Skin of body (tissue), 2 donors: ENCODE measurements around the gene CDHR3. TPM values are rescaled to one million over a fixed set of nuclear protein-coding genes. Genes with fewer than 3 reads are reported as not detected.
A peak's percentile ranks its signal among the peaks of the same experiment; 100 is the strongest.
"Not testable (repeated sequence)": the region's sequence is repeated elsewhere in the genome, so short reads cannot be mapped to it uniquely, and the experiment has no call there.

ENCODE experiments used
- DNase-seq: peaks from one replicate; lab custom pipeline; 2025; lab: John Stamatoyannopoulos, UW
- total RNA-seq: library from RNA; depleted of rRNA; stranded (reverse); fragments of >200 nt; gene quantifications from one replicate; pipeline ENCODE4 v1.2.3, GENCODE V29; 2014

The CDHR3 gene
- total RNA-seq, result 7.9 TPM

DNA sequence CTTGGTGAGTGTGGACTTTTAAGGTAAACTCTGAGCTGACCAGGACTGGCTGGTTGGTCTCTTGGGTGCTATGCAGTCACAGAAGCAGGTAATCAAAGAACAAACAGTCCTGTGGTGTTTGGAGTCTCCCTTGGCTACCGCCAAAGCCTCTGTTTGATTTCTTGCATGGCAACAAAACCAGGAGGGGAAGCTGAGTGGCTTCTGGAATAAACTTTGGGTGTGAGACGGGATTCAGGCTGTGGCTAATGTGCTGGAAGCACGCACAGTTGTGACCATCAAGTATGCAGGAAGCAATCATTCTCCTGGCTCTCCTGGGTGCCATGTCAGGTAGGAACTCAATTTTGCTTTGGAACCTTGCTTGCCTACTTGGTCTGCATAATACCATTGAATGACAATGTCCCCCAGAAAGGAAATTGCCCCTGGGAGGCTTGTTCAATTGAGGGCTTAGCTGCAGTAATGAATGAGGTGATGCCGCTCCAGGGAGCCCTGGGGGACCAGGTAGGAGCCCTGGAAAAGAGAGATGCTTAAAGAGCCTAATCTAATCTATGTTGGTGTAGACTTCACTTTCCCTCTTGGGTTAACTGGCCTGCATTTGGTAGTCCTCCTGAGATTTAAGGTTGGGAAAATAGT lies at the start of gene CDHR3:
Gene CDHR3, plus strand, starts transcription at position 227 of the 630 bp plus-strand sequence. Its CDS starts 55 bp downstream, at position 282.
- DNase-seq, result no peak

DNA sequence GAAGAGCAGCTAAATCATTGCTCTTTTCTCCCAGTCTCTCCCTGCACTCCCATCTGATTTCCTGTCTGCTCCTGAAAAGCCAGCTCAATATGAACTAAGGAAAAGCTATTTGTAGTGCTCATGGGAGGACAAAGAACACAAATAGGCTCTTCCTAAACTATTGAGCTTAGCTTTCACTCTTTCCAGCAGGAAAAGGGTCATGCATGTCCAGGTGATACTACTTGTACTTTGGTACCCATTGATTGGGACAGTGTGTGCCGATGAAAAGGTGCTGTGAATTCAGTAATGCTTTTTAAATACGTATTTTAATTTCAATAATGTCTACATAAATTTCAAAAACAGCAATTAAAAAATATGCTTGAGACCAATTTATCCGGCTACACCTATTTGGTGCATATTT lies 49.1 kb upstream of the CDHR3 start:
- DNase-seq, result no peak

DNA sequence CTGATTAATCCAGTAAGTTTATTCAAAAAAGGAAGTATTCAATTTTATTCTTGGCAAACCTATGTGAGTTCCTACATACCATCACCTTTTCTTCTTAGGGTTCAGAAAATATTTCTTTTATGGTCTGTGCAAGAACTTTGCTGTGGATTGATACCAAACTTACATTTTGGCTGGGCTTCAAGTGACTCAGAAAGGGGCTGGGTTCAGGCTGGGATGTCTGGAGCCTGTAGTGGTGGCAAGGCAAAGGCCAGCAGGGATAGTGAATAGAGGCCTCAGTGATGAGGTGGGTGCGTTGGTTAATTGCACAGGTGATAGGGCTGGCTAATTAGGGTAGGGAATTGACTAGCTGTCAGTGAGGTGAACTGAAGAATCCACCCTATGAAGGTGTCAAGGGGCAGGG lies 46.5 kb upstream of the CDHR3 start:
- no peak for DNase-seq

DNA sequence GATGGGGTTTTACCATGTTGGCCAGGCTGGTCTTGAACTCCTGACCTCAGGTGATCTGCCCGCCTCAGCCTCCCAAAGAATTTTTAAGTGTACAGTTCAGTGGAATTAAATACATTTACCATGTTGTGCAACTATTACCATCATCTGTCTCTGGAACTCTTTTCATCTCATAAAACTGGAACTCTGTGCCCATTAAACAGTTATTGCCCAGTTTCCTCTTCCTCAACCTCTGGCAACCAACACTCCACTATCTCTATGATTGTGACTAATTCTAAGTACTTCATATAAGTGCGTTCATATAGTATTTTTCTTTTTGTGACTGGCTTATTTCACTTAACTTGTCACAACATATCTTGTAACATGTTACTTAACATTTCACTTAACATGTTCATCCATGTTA lies 45.4 kb upstream of the CDHR3 start:
- no peak for DNase-seq

DNA sequence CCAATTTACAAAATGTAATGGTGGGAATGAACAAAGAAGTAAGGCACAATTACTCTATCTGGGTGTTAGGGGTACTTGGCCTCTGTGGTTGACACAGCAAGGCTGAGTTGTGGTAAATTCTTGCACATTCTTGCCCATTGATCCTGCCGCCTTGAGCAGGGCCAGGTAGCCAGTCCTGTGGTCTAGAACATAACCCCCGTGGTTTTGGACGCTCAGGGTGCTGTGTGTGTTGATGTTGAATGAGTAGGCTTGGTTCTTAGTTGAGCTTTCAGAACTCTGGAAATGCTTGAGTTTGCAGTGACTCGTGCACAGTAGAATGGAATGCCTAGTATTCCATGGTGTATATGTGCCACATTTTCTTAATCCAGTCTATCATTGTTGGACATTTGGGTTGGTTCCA lies 42.3 kb upstream of the CDHR3 start:
- DNase-seq, result no peak

- no peak for DNase-seq
Measured at GRCh38 chr7:105924945-105925344, 38.1 kb upstream of the CDHR3 start.

DNA sequence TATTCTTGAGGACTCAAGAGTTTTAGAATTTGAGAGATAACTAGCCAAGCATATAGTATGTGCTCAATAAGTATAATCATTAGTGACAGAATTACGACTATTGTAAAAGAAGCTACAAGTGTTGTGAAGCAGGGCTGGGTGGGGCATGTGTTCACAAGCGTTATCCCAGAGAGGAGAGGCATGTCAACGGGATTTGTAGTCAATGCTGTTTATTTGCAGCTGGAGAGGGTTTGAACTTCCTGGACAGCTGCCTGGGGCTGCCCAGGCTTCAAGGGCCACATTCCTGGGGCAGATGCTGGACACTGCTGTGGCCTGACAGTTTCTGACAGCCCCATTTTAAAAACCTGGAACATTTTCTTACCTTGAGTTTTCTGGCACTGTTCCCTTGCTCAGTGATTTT lies 36.9 kb upstream of the CDHR3 start:
- no peak for DNase-seq

DNA sequence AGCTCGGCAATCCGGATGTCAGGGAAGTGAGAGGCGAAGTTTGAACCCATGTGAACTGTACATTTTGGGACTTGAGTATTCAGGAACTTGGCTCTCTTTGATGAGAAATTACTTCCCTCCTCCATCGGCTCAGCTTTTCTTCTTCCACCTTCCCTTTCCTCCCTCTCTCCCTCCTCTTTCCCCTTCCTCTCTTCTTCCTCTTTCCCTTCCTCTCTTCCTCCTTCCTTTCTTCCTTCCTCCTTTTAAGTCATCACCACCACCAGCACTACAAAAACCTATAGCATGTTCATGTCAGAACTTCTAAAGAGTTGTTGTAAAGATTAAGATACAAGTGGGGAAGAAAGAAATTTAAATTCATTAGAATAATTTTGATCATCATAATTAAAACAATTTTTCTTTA lies 31.9 kb upstream of the CDHR3 start:
- no peak for DNase-seq

DNA sequence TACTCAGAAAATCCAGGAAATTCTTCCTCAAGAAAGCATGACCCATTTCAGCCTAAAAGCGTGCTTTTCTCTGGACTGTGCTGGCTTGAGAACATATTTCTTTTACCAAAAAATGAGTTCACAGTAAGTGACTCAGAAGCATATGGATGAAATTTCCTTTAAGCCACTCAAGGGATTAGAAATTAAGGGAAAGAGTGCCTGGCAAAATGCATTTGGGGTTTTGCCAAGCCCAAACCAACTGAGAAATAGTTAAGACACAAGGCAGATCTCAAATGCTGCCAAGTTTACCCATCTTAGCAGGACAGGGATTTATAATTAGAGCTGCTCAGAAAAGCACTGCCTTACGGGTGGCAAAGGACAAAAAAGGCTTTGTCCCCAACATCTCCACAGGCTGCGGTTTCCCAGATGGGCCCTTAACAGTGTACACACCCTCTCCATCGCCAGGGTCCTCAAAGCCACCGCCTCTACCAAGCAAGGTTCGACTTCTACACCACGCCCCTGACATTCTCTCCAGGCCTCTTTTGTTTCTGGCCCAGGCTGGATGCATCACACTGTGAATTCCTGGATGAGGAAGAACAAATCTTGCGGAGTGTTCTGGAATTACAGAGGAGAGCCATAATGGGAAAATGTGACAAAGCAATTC lies 30.1 kb upstream of the CDHR3 start:
- DNase-seq, result peak; percentile 87

DNA sequence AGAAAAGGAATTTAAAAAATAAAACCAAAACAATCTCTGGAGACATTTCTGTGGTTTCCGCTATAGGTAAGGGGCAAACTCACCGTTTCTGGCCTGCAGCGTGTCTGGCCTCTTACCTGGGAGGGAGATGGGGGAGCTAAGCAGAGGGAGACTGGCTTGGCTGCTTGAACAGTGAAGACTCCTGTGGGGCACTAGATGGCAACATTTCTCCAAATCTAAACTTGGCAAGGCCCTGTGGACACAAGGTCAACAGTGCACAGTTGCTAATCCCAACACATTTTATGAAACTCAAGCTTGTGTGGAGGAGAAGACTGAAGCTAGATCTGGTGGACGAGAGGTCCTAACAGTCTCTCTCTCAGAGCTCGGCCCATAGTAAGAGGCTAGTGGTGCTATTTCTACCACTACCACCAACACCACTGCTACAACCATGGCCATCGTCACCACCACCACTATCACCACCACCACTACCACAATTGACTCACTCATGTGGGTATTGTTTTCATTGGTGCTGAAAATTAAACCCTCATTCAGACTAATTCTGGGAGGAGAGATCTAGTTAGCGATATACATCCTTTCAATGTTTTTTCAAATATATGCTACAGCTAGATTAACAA lies 28.4 kb upstream of the CDHR3 start:
- no peak for DNase-seq

GRCh38 chr7:105935250-105935649 lies 27.8 kb upstream of the CDHR3 start:
- no peak for DNase-seq

- DNase-seq, result no peak
Measured at GRCh38 chr7:105937411-105937810, 25.7 kb upstream of the CDHR3 start.

GRCh38 chr7:105940109-105940508 lies 23.0 kb upstream of the CDHR3 start:
- DNase-seq, result no peak

DNA sequence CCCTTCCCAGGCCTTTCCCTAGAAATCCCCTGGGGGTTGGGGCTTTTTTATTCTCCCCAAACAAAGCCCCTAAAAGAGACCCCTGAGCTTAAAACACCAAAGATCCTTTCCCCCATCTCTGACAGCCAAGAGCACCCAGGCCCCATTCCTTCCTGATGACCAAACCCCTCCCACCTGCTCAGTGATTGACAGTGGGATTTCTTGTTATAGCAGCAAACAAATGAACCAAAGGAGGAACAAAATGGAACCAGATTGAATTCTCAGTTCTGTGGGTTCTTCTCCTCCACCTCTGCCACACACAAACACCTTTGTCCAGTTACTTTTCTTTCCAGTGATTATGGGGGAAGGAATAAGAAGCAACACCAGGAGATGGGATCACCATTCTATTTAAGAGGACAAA lies 21.5 kb upstream of the CDHR3 start:
- DNase-seq, result no peak

- DNase-seq, result peak; percentile 15
Measured at GRCh38 chr7:105943486-105943885, 19.6 kb upstream of the CDHR3 start.

DNA sequence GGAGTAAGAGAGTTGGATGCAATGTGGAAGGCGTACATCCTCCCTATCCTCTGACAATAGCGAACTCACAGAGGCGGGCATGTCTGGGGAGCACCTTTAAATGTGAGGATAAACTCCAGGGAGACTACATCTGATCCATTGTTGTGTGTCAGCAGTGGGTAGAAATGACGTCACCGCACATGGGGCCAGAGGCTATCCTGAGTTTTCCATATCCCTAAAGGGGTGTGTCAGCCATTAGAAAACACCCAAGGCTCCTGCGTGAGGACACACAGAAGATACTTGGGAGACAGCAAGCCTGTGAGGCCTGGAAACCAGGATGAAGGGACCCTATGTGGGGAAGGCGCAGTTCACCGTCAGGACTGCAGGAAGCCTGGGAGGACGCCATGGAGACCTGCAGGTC lies 17.2 kb upstream of the CDHR3 start:
- DNase-seq, result no peak

DNA sequence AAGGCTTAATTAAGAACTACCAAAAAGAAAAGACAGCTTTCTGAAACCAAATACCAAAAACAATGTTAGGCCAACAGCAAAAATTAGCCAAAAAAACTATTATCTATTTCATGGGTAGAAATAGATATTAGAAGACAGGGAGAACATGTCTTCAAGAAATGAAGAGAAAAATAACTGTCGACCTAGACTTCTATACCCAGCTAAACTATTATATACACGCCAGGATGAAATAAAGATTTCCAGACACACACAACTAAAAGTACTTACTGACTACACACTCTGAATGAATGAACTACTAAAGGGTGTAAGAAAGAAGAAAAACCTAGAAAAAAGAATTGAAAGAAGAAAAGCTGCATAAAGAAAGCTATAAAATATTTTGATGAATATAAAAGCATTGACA lies 11.5 kb upstream of the CDHR3 start:
- no peak for DNase-seq

DNA sequence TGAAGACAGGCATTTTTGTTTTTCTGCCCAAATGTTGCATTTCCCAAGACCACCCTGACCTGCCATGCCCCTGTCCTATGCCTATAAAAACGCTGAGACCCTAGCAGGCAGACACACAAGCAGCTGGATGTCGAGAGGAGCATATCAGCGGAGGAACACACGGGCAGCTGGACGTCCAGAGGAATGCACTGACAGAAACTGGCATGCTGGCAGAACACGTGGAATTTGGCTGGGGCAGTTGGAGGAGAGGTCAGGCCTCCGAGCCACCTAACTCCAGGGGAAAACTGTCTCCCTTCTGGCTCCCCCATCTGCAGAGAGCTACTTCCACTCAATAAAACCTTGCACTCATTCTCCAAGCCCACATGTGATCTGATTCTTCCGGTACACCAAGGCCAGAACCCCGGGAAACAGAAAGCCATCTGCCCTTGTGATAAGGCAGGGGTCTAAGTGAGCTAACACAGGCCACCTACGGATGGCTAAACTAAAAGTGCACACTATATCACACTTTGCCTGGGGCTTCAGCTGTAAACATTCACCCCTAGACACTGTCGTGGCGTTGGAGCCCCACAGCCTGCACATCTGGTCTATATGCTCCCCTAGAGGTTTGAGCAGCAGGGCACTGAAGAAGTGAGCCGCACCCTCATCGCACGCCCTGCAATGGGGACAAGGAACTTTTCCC lies 10.0 kb upstream of the CDHR3 start:
- no peak for DNase-seq

DNA sequence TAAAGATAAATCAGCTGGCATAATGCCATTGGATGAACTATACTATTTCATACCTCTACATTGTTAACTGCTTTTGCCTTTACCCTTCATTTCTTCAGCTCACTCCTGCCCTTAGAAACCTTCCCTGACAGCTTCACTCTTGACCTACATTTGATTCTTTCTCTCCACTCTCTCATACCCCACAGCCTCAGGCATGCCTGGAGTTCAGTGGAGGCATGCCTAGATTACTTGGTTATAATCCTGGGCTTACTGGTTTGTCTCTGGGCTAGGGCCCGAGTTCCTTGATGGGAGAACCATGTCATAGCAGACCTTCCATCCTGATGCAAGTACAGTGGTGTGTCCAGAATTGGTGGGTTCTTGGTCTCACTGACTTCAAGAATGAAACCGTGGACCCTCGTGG lies 8.4 kb upstream of the CDHR3 start:
- no peak for DNase-seq

DNA sequence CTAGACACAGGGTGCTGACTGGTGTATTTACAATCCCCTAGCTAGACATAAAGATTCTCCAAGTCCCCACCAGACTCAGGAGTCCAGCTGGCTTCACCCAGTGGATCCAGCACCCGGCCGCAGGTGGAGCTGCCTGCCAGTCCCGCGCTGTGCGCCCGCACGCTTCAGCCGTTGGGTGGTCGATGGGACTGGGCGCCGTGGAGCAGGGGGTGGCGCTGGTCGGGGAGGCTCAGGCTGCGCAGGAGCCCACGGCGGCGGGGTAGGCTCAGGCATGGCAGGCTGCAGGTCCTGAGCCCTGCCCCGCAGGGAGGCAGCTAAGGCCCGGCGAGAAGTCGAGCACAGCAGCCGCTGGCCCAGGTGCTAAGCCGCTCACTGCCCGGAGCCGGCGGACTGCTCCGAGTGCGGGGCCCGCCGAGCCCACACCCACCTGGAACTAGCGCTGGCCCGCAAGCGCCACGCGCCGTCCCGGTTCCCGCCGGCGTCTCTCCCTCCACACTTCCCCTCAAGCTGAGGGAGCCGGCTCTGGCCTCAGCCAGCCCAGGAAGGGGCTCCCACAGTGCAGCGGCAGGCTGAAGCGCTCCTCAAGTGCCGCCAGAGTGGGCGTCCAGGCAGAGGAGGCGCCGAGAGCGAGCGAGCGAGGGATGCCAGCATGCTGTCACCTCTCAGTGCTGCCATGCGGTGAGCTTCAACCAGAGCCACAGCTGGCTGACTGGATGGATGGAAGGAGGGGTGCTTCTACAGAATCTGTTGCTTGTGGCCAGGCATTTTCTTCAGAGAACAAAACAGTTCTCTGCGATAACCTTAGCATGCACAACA lies 7.2 kb upstream of the CDHR3 start:
- not testable (repeated sequence) for DNase-seq

DNA sequence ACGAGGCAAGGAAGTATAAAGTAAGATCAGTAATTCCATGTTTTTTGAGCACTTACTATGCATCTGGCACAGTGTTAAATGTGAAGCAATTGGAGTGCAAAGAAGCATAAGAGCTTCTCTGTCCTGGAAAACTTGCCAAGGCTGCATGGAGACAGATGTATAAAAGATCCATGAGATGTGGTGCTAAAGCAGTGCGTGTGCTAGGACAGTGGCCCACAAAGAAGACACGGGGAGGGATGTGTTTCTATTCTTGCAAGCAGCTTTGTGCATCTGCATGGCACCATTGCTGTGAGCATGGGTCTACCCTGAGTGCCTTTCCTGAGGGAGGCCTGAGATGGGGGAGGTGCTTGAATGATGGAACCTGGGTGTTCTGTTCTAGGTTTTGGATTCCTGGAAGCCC lies 5.1 kb upstream of the CDHR3 start:
- DNase-seq, result peak; percentile 27

GRCh38 chr7:105962353-105962752 lies 711 bp upstream of the CDHR3 start:
- no peak for DNase-seq
